GM15510 (cell line): Measurements from ENCODE around the gene GNG3.

ENCODE experiments used
- POLR2A ChIP-seq: IDR thresholded peaks from 3 replicates; pipeline ENCODE4 v1.6.1; 2011; ENCODE audit warnings: borderline replicate concordance; ENCODE audit not compliant: insufficient read length; ENCODE audit errors: extremely low read depth

The GNG3 gene

DNA sequence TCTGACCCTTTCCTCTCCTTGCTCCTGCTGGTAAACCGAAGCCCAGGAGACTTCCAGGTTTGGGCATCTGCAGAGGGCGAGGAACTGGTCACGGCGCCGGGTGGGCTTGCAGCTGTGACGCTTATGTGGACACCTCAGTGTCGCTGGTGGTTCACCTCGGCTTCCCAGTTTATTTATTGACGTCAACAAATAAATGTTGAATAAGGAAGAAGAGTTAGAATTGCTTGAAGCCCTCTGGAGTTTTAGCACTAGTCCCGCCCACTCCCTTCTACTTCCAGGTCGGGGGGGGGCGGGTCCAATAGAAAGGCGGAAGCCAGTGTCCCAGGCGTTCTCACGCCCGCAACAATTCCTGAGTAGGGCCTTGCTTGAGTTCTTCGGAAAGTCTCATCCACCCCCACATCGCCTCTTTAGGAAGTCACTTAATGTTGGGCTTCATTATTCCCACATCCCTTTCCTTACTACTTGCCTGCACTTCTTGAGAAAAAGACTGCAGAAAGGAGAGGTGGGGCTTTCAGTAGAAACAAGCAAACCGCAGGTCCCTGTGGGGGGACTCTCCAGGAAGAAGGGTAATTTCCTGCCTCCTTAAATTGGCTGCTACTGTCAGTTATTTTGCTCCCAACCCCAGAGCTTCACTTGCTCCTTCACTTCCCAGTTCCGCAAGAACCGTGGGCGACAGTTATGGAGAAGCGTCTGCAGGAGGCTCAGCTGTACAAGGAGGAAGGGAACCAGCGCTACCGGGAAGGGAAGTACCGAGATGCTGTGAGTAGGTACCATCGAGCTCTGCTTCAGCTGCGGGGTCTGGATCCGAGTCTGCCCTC is 20.9 kb downstream of the GNG3 start, which contains the start of gene TTC9C:
TSS of gene TTC9C (plus strand) at position 316 of the 818 bp plus-strand sequence. CDS start at position 679, 363 bp downstream.
- peak; percentile 65 for TF ChIP-seq POLR2A

DNA sequence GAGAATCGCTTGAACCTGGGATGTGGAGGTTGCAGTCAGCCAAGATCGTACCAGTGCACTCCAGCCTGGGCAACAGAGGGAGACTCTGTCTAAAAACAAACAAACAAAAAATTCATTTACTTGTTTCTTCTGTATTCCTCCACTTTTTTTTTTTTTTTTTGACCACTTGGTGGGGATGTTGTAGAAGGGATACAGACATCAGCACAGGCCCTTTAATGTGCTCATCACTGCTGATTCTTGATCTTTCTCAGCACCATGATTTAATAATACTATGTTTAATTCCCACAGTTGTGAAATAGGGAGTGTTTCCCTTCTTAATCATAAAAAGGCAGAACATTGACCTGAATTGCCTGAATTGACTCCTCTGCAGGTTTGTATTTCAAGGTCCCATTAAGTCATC is 25.4 kb downstream of the GNG3 start:
- TF ChIP-seq POLR2A = no peak

DNA sequence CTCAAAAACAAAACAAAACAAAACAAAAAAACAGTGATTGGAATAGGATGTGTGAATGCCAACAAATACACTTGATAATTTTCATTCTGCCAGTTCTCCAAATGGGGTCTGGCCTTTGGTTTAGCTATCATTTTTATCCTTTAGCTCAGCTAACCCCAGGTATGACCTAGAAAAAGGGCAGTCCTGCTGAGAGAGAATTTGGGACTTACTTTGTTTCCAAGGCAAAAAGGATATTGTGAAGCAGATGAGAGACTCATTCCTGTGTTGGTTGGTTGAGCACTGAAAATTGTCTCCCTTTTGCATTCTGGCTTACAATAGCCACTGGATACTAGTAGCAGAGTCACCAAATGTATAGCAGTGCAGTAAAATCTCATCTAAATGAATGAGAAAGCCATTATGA is 29.7 kb downstream of the GNG3 start:
- no peak for TF ChIP-seq POLR2A

DNA sequence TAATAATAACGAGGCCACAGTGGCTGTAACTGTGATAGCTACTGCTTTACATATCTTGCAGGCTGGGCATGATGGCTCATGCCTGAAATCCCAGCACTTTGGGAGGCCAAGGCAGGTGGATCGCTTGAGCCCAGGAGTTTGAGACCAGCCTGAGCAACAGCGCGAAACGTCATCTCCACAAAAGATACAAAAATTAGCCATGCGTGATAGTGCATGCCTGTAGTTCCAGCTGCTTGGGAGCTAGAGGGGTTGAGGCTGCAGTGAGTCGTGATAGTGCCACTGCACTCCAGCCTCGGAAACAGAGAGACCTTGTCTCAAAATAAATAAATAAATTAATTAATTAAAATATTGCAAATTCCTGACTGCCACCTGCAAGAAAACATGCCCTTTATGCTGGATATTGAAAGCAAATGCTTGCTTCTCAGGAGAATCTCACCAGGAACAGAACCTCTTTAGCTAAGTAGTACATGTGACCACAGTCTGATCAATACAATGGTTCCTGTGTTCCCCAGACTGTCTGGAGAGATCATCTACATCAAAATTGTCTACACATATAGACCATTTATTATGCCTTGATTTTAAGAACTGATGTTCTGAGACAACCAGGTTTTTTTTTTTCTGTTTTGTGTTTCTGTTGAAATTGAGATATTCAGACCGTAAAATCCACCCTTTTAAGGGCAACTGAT is 40.1 kb downstream of the GNG3 start:
- TF ChIP-seq POLR2A = no peak

DNA sequence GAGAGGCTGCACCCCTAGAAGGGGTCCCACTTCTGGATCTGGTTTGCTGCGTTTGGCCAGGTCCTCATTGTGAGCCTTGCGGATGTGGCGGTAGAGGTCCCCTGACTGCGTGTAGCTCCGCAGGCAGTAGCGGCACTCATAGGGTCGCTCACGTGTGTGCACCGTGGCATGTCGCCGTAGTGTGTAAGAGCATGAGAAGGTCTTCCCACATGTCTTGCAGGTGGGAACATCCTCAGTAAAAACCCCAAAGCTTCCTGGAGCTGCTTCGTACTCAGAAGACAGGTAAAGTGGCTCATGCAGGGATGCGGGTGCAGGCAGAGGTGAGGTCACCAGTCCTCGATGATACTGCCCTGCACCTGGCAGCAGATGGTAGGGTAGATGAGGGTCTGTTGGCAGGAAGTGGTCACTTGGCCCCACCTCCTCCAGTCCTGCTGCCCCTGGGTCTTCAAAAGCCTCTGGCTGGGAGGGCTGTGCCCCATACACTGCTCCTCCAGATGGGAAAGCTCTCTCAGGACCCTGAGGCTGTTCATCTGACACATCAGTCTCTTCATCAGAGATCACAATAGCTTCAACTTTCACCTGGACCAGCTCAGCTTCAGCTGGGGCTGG is 44.8 kb downstream of the GNG3 start:
- no peak for TF ChIP-seq POLR2A

DNA sequence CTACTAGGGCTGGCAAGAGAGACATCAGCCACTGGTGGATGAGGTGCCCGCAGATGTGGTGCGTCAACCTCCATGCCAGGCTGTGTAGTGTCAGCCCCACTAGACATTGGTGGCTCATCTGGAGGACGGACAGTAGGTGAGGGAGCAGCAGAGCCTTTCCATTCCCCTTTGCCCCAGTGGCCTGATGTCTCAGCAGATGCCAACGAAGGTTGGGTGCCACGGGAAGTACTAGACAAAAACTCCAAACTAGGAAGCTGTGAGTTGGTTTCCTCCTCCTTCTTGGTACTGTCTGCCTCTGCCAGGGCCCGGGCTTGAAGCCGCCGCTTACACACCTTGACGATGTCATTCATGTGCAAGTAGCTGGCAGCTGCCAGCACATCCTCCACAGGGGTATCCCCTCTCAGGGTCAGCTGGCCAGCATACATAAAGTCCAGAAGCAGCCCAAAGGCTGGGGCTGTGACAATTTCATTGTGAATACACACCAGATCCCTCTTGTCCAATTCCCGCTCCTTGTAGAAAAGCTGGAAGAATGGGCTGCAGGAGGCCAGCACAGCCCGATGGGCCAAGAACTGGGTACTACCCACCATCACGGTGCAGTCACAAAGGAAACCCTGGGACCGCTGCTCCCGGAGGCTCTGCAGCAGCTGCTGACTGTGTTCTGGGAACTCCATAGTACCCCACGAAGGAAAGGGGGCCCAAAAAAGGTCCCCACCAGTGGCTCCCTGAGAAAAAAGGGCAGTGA is 45.7 kb downstream of the GNG3 start:
- no peak for TF ChIP-seq POLR2A

DNA sequence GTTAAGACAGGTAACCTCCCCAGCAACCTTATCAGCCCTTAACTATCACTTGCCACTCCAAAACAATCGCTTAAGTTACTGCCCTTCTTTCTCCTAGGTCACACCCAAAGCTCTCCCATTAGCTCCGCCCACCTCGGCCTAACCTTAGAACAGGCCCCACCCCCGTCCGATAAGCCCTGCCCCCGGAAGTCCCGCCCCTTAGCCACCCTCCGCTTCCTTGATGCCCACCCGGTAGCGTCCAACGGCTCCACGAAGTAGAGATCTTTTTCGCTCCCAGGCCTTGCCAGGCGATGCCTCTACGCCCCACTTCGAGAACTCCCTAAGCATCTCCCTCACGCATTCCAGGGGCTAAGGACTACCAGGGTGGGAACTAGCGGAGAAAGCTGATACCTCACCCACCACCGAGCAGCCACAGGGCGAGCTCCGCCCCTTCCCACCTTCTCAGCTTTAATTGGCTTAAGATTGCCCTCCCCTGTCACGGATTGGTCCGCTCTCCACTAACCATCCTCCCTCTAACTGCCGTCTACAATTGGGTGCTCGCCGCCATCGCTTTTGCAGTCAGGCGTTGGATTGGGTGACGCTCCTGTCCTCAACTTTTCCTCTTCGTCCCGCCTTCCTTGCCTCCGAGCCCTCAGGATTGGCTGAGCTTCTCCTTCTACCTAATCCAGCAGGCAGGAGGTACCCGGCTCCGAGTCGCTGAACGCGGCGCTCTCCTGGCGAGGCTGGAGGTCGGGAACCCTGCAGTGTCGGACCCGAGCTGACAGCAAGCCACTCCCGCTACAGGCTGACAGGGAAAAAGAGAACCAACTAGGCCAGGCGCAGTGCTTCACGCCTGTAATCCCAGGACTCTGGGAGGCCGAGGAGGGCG is 46.5 kb downstream of the GNG3 start, which contains the start of gene ZBTB3:
TSS of gene ZBTB3 (minus strand) at position 425 of the 868 bp plus-strand sequence. CDS start 496 bp downstream, outside the sequence.
- TF ChIP-seq POLR2A = peak; percentile 60

DNA sequence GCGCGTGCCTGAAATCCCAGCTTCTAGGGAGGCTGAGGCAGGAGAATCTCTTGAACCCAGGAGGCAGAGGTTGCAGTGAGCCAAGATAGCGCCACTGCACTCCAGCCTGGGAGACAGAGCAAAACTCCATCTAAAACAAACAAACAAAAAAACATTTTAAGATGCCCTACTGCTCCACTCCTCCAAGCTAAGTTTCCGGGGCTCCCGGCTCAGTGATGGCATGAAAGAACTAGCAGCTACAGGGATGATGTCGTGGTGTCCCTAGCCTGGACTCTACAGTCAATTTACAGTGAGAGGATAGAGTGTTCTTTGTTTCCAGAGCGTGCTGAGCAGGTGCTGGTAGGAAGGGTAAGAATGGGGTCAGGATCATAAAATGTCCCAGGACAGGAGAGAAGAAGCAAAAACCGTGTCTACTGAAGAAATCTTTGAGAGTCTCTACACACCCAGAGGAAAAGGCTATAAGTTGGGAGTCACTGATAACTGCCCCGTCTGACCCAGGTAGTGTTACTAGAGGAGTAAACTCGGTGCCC is 47.7 kb downstream of the GNG3 start:
- TF ChIP-seq POLR2A = no peak

DNA sequence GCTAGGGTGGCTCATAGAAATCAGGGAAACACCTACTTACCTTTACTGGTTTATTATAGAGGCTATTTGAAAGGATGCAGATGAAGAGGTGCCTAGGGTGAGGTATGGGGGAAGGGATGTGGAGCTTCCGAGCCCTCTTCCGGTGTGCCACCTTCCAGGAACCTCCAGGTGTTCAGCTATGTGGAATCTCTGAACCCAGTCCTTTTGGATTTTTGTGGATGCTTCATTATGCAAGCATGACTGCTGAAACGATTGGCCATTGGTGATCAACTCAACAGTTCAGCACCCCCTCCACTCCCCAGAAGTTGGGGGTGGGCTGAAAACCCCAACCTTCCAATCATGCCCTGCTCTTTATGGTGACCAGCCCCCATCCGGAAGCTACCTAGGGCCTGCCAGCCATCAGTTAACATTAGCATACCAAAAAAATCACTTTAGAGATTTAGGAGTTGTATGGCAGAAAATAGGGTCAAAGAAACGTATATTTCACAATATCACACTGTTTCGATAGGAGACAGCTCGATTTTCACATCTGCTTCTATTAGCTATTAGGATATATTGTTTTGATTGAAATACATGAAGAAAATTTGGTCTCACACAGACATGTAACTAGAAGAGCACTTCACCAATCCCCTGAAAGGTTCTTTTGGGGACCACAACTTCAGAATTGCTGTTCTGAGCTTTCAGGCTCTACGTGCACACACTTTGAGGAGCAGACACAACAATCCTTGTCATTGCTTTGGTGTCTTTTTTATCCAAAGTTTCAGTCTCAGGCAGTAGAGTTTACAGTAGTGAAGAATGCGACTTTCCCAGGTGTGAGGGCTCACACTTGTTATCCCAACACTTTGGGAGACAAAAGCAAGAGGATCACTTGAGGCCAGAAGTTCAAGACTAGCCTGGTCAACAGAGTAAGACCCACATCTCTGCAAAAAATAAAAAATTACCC is 50.6 kb downstream of the GNG3 start:
- no peak for TF ChIP-seq POLR2A
